Breast epithelium (tissue), 4 donors: ENCODE measurements around the gene C1orf159. TPM values are rescaled to one million over a fixed set of nuclear protein-coding genes. Genes with fewer than 3 reads are reported as not detected.

Experiments used
- DNase-seq, 2 donors: peaks; one replicate each; pipeline ENCODE4 v3.0.0-alpha.2; 2019; ENCODE audit warnings: low spot score in 2 of 2
- H3K27ac ChIP-seq, 2 donors: fragments of 200-600 bp; sonication (generic) in 1 of 2; one replicate each; pipeline ENCODE4 v1.5.1; 2016 to 2019; ENCODE audit warnings: mild to moderate bottlenecking in 1 of 2
- H3K27me3 ChIP-seq, 2 donors: fragments of 200-600 bp; sonication (generic) in 1 of 2; one replicate each; pipeline versions ENCODE4 v1.5.1 to v1.6.0; 2017 to 2019; ENCODE audit warnings: control low read depth in 1 of 2, mild to moderate bottlenecking in 1 of 2
- H3K36me3 ChIP-seq: fragments of 200-600 bp; one replicate; pipeline ENCODE4 v1.5.1; 2019
- H3K4me1 ChIP-seq, 2 donors: fragments of 200-600 bp; sonication (generic); one replicate each; pipeline ENCODE4 v1.5.1; 2016 to 2019; ENCODE audit warnings: control low read depth in 1 of 2
- H3K4me3 ChIP-seq, 3 donors: fragments of 200-600 bp; sonication (generic); 1 replicate in 2 of 3; 2 replicates in 1 of 3; pipeline ENCODE4 v1.5.1; 2016 to 2019; ENCODE audit warnings: mild to moderate bottlenecking in 3 of 3, moderate library complexity in 2 of 3
- H3K9me3 ChIP-seq, 2 donors: fragments of 200-600 bp; sonication (generic) in 1 of 2; one replicate each; pipeline ENCODE4 v1.5.1; 2016 to 2019; ENCODE audit warnings: control low read depth in 1 of 2
- POLR2A ChIP-seq: fragments of 450-650 bp; IDR thresholded peaks from one replicate; pipeline ENCODE4 v1.6.1; 2016; ENCODE audit warnings: antibody characterized with exemption, mild to moderate bottlenecking, moderate library complexity
- POLR2AphosphoS5 ChIP-seq, 3 donors: sonication (generic); formaldehyde crosslinking; IDR thresholded peaks; one replicate each; pipeline ENCODE4 v1.6.1; 2017; ENCODE audit warnings: antibody characterized with exemption in 3 of 3
- intact Hi-C: fragments of 100-400 bp; cut with DNase I; formaldehyde crosslinking; loops from one replicate; pipeline ENCODE4 v1.15.1; 2023; ENCODE audit warnings: low total_unique reads
- total RNA-seq, 3 donors: library from RNA; depleted of rRNA; stranded (reverse); fragments of >200 nt; gene quantifications; one replicate each; pipeline ENCODE4 v1.1.0, GENCODE V29; 2016
- TF ChIP-seq, protein P1 (sequence below), 3 donors: fragments of 450-650 bp; IDR thresholded peaks; one replicate each; pipeline ENCODE4 v1.5.1; 2016 to 2017; ENCODE audit warnings: antibody characterized with exemption in 3 of 3, mild to moderate bottlenecking in 3 of 3, moderate library complexity in 3 of 3

The C1orf159 gene
- total RNA-seq, 3 donors from 2014 or later: 6.9 to 24.0 (median 12.5) TPM

DNA sequence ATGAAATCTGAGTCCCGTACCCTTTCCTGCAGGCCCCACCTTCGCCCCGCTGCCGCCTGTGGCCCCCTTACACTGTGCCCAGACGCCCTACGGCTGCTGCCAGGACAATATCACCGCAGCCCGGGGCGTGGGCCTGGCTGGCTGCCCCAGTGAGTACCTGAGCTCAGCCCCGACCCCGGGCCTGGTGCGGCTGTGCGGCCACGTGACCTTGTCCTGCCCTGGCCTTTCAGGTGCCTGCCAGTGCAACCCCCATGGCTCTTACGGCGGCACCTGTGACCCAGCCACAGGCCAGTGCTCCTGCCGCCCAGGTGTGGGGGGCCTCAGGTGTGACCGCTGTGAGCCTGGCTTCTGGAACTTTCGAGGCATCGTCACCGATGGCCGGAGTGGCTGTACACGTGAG is 70.8 kb downstream of the C1orf159 start:
- H3K36me3 ChIP-seq: no peaks in the 10 kb centered on the region
- DNase-seq: no peak
- intact Hi-C loops: no loop called here
- TF ChIP-seq, protein P1, sequence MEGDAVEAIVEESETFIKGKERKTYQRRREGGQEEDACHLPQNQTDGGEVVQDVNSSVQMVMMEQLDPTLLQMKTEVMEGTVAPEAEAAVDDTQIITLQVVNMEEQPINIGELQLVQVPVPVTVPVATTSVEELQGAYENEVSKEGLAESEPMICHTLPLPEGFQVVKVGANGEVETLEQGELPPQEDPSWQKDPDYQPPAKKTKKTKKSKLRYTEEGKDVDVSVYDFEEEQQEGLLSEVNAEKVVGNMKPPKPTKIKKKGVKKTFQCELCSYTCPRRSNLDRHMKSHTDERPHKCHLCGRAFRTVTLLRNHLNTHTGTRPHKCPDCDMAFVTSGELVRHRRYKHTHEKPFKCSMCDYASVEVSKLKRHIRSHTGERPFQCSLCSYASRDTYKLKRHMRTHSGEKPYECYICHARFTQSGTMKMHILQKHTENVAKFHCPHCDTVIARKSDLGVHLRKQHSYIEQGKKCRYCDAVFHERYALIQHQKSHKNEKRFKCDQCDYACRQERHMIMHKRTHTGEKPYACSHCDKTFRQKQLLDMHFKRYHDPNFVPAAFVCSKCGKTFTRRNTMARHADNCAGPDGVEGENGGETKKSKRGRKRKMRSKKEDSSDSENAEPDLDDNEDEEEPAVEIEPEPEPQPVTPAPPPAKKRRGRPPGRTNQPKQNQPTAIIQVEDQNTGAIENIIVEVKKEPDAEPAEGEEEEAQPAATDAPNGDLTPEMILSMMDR (IDR thresholded peaks at IDR 0.05): no peak
- no peak for TF ChIP-seq POLR2AphosphoS5 (IDR thresholded peaks at IDR 0.05)
- TF ChIP-seq POLR2A: no peak
- no peaks in the 10 kb centered on the region for H3K27me3 ChIP-seq
- H3K9me3 ChIP-seq: no peaks in the 10 kb centered on the region
- no peak overlapping the region for H3K4me3 ChIP-seq
- no peak overlapping the region for H3K27ac ChIP-seq
- H3K4me1 ChIP-seq: peaks cover 1 to 3% of the 10 kb centered on the region in 2 donors

DNA sequence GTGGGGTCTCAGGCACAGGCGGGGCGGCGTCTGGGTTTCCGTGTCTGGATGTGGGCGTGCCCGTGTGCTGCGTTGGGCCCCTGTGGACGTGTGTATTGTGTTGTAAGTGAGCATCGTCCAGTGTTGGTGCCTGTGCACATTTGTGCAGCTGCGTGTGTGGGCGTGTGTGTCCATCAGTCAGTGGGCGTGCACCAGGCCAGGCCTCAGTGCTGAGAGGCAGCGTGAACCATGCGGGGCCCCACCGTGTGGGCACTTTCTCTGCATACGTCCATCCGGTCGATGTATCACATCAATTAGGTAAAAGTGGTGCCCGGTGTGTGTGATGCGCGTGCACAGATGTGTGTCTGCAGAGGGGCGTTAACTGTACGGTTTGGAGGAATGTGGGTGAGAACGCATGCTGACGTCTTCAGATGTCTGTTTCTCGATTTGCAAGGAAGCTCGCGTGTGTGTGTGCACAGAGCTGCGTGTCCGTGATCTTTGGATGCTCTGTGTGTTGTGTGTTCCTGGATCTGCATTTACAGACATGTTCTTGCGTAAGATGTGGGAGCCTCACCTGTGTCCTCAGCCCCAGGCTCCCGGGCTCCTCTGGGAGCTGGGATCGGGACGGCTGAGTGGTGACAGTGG is 71.3 kb downstream of the C1orf159 start:
- intact Hi-C loops: no loop called here
- H3K4me1 ChIP-seq: peaks cover 7 to 8% of the 10 kb centered on the region in 2 donors
- no peak overlapping the region for H3K27ac ChIP-seq
- no peaks in the 10 kb centered on the region for H3K9me3 ChIP-seq
- TF ChIP-seq POLR2AphosphoS5 (IDR thresholded peaks at IDR 0.05): no peak
- TF ChIP-seq, protein P1 (IDR thresholded peaks at IDR 0.05): no peak
- no peak for TF ChIP-seq POLR2A
- no peaks in the 10 kb centered on the region for H3K27me3 ChIP-seq
- no peak overlapping the region for H3K4me3 ChIP-seq
- DNase-seq: no peak
- no peaks in the 10 kb centered on the region for H3K36me3 ChIP-seq

DNA sequence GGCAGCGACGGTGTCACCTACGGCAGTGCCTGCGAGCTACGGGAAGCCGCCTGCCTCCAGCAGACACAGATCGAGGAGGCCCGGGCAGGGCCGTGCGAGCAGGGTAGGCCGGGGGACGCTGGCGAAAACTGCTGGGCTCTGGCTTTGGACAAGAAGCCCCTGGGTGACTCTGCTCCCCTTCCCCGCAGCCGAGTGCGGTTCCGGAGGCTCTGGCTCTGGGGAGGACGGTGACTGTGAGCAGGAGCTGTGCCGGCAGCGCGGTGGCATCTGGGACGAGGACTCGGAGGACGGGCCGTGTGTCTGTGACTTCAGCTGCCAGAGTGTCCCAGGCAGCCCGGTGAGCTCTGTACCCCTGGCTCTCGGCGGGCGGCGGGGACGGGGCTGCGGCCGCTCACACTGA is 72.0 kb downstream of the C1orf159 start:
- H3K36me3 ChIP-seq: no peaks in the 10 kb centered on the region
- intact Hi-C loops: no loop called here
- no peaks in the 10 kb centered on the region for H3K27me3 ChIP-seq
- peaks cover 7 to 8% of the 10 kb centered on the region in 2 donors for H3K4me1 ChIP-seq
- no peak for TF ChIP-seq POLR2AphosphoS5 (IDR thresholded peaks at IDR 0.05)
- TF ChIP-seq, protein P1 (IDR thresholded peaks at IDR 0.05): no peak
- no peak for TF ChIP-seq POLR2A
- DNase-seq: no peak
- H3K27ac ChIP-seq: no peak overlapping the region
- H3K9me3 ChIP-seq: no peaks in the 10 kb centered on the region
- no peak overlapping the region for H3K4me3 ChIP-seq

DNA sequence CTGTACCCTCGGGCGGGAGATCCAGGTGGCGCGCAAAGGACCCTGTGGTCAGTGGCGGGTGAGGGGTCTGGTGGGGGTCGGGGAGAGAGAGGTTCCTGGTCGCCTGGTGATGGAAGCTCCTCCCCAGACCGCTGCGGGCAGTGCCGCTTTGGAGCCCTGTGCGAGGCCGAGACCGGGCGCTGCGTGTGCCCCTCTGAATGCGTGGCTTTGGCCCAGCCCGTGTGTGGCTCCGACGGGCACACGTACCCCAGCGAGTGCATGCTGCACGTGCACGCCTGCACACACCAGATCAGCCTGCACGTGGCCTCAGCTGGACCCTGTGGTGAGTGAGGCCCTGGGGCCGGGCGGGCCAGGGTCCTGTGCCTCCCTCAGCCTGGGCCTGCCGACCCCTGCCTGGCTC is 72.5 kb downstream of the C1orf159 start:
- TF ChIP-seq POLR2AphosphoS5 (IDR thresholded peaks at IDR 0.05): no peak
- intact Hi-C loops: no loop called here
- Histone ChIP-seq H3K27ac (no peak overlapping the region), H3K4me3 (no peak overlapping the region), H3K27me3 (no peaks in the 10 kb centered on the region), H3K9me3 (no peaks in the 10 kb centered on the region), H3K36me3 (no peaks in the 10 kb centered on the region), H3K4me1 (peaks cover 7 to 8% of the 10 kb centered on the region in 2 donors)
- DNase-seq: no peak

DNA sequence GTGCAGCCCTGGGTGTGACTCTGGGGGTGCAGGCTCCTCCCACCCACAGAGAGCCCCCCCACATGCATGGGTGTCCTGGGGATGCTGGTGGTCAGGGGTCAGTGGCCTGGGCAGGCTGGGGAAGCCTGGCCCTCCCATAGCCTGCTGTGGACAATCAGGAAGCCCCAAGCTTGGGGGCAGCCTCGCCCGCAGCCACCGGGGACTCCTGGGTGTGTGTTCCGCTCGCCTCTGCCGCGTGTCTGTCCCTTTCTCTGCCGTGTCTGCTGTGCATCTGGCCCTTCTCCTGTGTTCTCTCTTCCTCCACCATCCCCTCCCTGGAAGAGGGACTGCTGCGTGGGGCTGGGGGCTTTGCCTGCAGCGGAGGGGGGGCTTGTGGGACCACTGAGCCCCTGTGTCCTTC is 73.1 kb downstream of the C1orf159 start:
- Histone ChIP-seq H3K4me1 (peaks cover 7 to 8% of the 10 kb centered on the region in 2 donors), H3K4me3 (no peak overlapping the region), H3K9me3 (no peaks in the 10 kb centered on the region), H3K27ac (no peak overlapping the region), H3K27me3 (no peaks in the 10 kb centered on the region), H3K36me3 (no peaks in the 10 kb centered on the region)
- no peak for TF ChIP-seq POLR2A
- TF ChIP-seq, protein P1 (IDR thresholded peaks at IDR 0.05): no peak
- TF ChIP-seq POLR2AphosphoS5 (IDR thresholded peaks at IDR 0.05): no peak
- intact Hi-C loops: no loop called here
- DNase-seq: no peak
